Sigmoid colon (tissue), 7 donors: ENCODE results near the gene PCDHA13. TPM values are rescaled to one million over a fixed set of nuclear protein-coding genes. Genes with fewer than 3 reads are reported as not detected.

ENCODE experiments used
- DNase-seq: peaks from one replicate; pipeline ENCODE4 v3.0.0-alpha.2; 2019
- H3K27ac ChIP-seq, 4 donors: fragments of 200-600 bp; sonication (generic); one replicate each; pipeline ENCODE4 v1.5.1; 2016 to 2019; ENCODE audit warnings: mild to moderate bottlenecking in 1 of 4
- H3K27me3 ChIP-seq, 3 donors: fragments of 200-600 bp; sonication (generic); one replicate each; pipeline ENCODE4 v1.5.1; 2019; ENCODE audit warnings: mild to moderate bottlenecking in 1 of 3
- H3K36me3 ChIP-seq, 4 donors: fragments of 200-600 bp; sonication (generic); one replicate each; pipeline ENCODE4 v1.5.1; 2016 to 2019
- H3K4me1 ChIP-seq, 4 donors: fragments of 200-600 bp; sonication (generic); one replicate each; pipeline ENCODE4 v1.5.1; 2017 to 2019
- H3K4me3 ChIP-seq, 4 donors: fragments of 200-600 bp; sonication (generic); one replicate each; pipeline ENCODE4 v1.5.1; 2017 to 2019; ENCODE audit warnings: mild to moderate bottlenecking in 2 of 4, moderate library complexity in 1 of 4
- H3K9me3 ChIP-seq, 4 donors: fragments of 200-600 bp in 3 of 4; sonication (generic) in 3 of 4; one replicate each; pipeline versions ENCODE4 v1.5.1 to v1.6.1; 2013 to 2019
- CTCF ChIP-seq, 4 experiments: fragments of 450-650 bp in 3 of 4; fragments of 200-600 bp in 1 of 4; IDR thresholded peaks; one replicate each; pipeline ENCODE4 v1.5.1; 2016 to 2019; ENCODE audit warnings: antibody characterized with exemption in 4 of 4, mild to moderate bottlenecking in 3 of 4, moderate library complexity in 2 of 4
- EP300 ChIP-seq, 4 donors: sonication (generic); formaldehyde crosslinking; IDR thresholded peaks; one replicate each; pipeline ENCODE4 v1.6.1; 2017; ENCODE audit warnings: antibody characterized with exemption in 4 of 4
- POLR2A ChIP-seq, 2 donors: fragments of 450-650 bp; IDR thresholded peaks; one replicate each; pipeline ENCODE4 v1.6.1; 2016; ENCODE audit warnings: antibody characterized with exemption in 2 of 2, mild to moderate bottlenecking in 2 of 2, moderate library complexity in 2 of 2
- POLR2AphosphoS5 ChIP-seq, 4 donors: sonication (generic); formaldehyde crosslinking; IDR thresholded peaks; one replicate each; pipeline ENCODE4 v1.6.1; 2017; ENCODE audit warnings: antibody characterized with exemption in 4 of 4
- WGBS, 2 donors: extraction: QIAGEN DNeasy Blood & Tissue Kit; methylation state at CpG; one replicate each; pipeline ENCODE4 v1.1.7; 2013; 5-methylcytosine and 5-hydroxymethylcytosine counted together
- intact Hi-C: fragments of 100-400 bp; cut with DNase I; formaldehyde crosslinking; loops from one replicate; pipeline ENCODE4 v1.15.1; 2023
- polyA plus RNA-seq, 3 donors: library from polyadenylated mRNA; stranded (reverse); fragments of 200-250 nt; gene quantifications; one replicate each; pipeline ENCODE4 v1.2.3, GENCODE V29; 2013
- total RNA-seq, 4 donors: library from RNA; depleted of rRNA; stranded (reverse); fragments of >200 nt; gene quantifications; one replicate each; pipeline ENCODE4 v1.1.0, GENCODE V29; 2016
- donor health status: healthy with polysubstance abuse.
- donor health status: Bipolar disorder and iron deficiency.
- donor health status: healthy.

PCDHA13 gene
- total and polyA plus RNA-seq, 7 donors, result 0.10 to 1.4 (median 0.54) TPM; not detected in 2

- H3K9me3 ChIP-seq, result peaks cover 8 to 27% (median 16%) of the 10 kb centered on the region in 4 donors
- H3K27ac ChIP-seq, result no peak overlapping the region
- H3K27me3 ChIP-seq, result peaks cover 0 to 87% (median 10%) of the 10 kb centered on the region in 3 donors
- DNase-seq, result no peak
- intact Hi-C loops, result no loop called here
- TF ChIP-seq EP300 (IDR thresholded peaks at IDR 0.05) (no peak), POLR2AphosphoS5 (IDR thresholded peaks at IDR 0.05) (no peak), CTCF (IDR thresholded peaks at IDR 0.05) (no peak), POLR2A (IDR thresholded peaks at IDR 0.05) (no peak)
- H3K4me1 ChIP-seq, result no peaks in the 10 kb centered on the region
- no peak overlapping the region for H3K4me3 ChIP-seq
- no peaks in the 10 kb centered on the region for H3K36me3 ChIP-seq
- WGBS, 2 donors, result 55 to 80% methylated on average over 37 of the region's 37 CpGs
These were observed 4.7 kb upstream of the PCDHA13 start for GRCh38 chr5:140877262-140877581.

GRCh38 chr5:140882591-140882899 is 621 bp downstream of the PCDHA13 start:
- no peak for DNase-seq
- H3K27me3 ChIP-seq, result peaks cover 0 to 64% (median 7%) of the 10 kb centered on the region in 3 donors
- intact Hi-C loops, result loop anchor here (5.0 kb wide), 1 partner anchor 160 kb away; no protein-coding TSS in a partner anchor
- H3K9me3 ChIP-seq, result peaks cover 11 to 27% (median 21%) of the 10 kb centered on the region in 4 donors
- WGBS, 2 donors, result 23 to 52% methylated on average over 12 of the region's 12 CpGs
- no peaks in the 10 kb centered on the region for H3K4me1 ChIP-seq
- peak overlapping the region in 1 of 4 donors; percentile 22 for H3K4me3 ChIP-seq
- no peaks in the 10 kb centered on the region for H3K36me3 ChIP-seq
- H3K27ac ChIP-seq, result no peak overlapping the region
- TF ChIP-seq POLR2A (IDR thresholded peaks at IDR 0.05) (no peak), EP300 (IDR thresholded peaks at IDR 0.05) (no peak)

DNA sequence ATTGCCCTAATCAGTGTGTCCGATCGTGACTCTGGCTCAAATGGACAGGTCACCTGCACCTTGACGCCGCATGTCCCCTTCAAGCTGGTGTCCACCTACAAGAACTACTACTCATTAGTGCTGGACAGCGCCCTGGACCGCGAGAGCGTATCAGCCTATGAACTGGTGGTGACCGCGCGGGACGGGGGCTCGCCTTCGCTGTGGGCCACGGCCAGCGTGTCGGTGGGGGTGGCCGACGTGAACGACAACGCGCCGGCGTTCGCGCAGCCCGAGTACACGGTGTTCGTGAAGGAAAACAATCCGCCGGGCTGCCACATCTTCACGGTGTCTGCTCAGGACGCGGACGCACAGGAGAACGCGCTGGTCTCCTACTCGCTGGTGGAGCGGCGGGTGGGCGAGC is 1.4 kb downstream of the PCDHA13 start:
- 54 to 82% methylated on average over 41 of the region's 41 CpGs for WGBS, 2 donors
- Histone ChIP-seq H3K9me3 (peaks cover 11 to 24% (median 20%) of the 10 kb centered on the region in 4 donors), H3K4me1 (no peaks in the 10 kb centered on the region), H3K4me3 (no peak overlapping the region), H3K27ac (no peak overlapping the region), H3K27me3 (peaks cover 0 to 57% (median 7%) of the 10 kb centered on the region in 3 donors), H3K36me3 (no peaks in the 10 kb centered on the region)
- intact Hi-C loops, result loop anchor here (5.0 kb wide), 1 partner anchor 159 kb away; no protein-coding TSS in a partner anchor
- DNase-seq, result no peak
- TF ChIP-seq EP300 (IDR thresholded peaks at IDR 0.05) (no peak), POLR2AphosphoS5 (IDR thresholded peaks at IDR 0.05) (no peak), CTCF (IDR thresholded peaks at IDR 0.05) (no peak), POLR2A (IDR thresholded peaks at IDR 0.05) (no peak)

DNA sequence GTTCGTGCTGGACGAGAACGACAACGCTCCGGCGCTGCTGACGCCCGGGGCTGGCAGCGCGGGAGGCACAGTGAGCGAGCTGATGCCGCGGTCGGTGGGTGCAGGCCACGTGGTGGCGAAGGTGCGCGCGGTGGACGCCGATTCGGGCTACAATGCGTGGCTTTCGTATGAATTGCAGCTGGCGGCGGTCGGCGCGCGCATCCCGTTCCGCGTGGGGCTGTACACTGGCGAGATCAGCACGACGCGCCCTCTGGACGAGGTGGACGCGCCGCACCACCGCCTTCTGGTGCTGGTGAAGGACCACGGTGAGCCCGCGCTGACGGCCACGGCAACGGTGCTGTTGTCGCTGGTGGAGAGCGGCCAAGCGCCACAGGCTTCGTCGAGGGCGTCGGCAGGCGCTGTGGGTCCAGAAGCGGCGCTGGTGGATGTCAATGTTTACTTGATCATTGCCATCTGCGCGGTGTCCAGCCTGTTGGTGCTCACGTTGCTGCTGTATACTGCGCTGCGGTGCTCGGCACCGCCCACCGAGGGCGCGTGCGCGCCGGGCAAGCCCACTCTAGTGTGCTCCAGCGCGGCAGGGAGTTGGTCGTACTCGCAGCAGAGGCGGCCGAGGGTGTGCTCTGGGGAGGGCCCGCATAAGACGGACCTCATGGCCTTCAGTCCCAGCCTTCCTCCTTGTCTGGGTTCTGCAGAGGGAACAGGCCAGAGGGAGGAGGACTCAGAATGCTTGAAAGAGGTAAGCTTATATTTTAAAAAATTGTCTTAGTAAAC is 2.2 kb downstream of the PCDHA13 start:
- Histone ChIP-seq H3K4me1 (no peaks in the 10 kb centered on the region), H3K27me3 (peaks cover 0 to 50% (median 7%) of the 10 kb centered on the region in 3 donors), H3K27ac (no peak overlapping the region), H3K4me3 (no peak overlapping the region), H3K36me3 (no peaks in the 10 kb centered on the region), H3K9me3 (peaks cover 11 to 20% (median 20%) of the 10 kb centered on the region in 4 donors)
- TF ChIP-seq CTCF (IDR thresholded peaks at IDR 0.05) (no peak), POLR2A (IDR thresholded peaks at IDR 0.05) (no peak), POLR2AphosphoS5 (IDR thresholded peaks at IDR 0.05) (no peak), EP300 (IDR thresholded peaks at IDR 0.05) (no peak)
- intact Hi-C loops, result loop anchor here (5.0 kb wide), 1 partner anchor 158 kb away; no protein-coding TSS in a partner anchor
- WGBS, 2 donors, result 51 to 81% methylated on average over 79 of the region's 79 CpGs
- DNase-seq, result no peak

DNA sequence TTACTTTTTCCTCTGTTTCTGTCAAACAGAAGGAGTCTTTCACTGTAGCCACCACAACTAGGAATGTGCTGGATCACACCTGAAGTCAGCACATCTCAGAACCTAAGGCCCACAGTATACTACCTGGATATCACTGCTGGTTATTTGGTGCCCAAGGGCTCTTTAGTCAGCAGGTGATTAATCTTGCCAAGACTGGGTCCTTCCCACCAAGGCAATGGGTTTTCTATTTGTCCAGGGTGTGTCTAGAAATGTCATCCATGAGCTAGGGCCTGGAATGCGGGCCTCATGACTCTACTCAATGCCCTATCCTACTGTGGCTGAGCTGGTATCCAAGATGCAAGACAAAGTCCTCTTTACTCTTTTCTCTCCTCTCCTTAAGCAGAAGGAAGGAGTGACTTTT is 34.4 kb downstream of the PCDHA13 start:
- WGBS, 2 donors, result 79 to 80% methylated on average over 1 of the region's 1 CpG
- TF ChIP-seq CTCF (IDR thresholded peaks at IDR 0.05) (no peak), POLR2A (IDR thresholded peaks at IDR 0.05) (no peak), POLR2AphosphoS5 (IDR thresholded peaks at IDR 0.05) (no peak), EP300 (IDR thresholded peaks at IDR 0.05) (no peak)

More for the DNA sequence above, 34.4 kb downstream of the PCDHA13 start:
- intact Hi-C loops, result no loop called here
- H3K27ac ChIP-seq, result no peak overlapping the region
- peaks cover 0 to 3% (median 0%) of the 10 kb centered on the region in 3 donors for H3K27me3 ChIP-seq
- DNase-seq, result no peak
- no peaks in the 10 kb centered on the region for H3K36me3 ChIP-seq
- no peak overlapping the region for H3K4me3 ChIP-seq
- peaks cover 0 to 2% (median 0%) of the 10 kb centered on the region in 4 donors for H3K9me3 ChIP-seq
- no peaks in the 10 kb centered on the region for H3K4me1 ChIP-seq
